22Rv1 (cell line): ENCODE measurements around the gene MGAT3.

Experiments used
- ZFX ChIP-seq: fragments of 450-650 bp; IDR thresholded peaks from 2 replicates; pipeline ENCODE4 v1.6.1; 2017; ENCODE audit warnings: antibody characterized with exemption, borderline replicate concordance
- TF ChIP-seq, protein P1 (sequence below): fragments of 450-650 bp; IDR thresholded peaks from 2 replicates; pipeline ENCODE4 v1.5.1; 2017; ENCODE audit warnings: mild to moderate bottlenecking

DNA sequence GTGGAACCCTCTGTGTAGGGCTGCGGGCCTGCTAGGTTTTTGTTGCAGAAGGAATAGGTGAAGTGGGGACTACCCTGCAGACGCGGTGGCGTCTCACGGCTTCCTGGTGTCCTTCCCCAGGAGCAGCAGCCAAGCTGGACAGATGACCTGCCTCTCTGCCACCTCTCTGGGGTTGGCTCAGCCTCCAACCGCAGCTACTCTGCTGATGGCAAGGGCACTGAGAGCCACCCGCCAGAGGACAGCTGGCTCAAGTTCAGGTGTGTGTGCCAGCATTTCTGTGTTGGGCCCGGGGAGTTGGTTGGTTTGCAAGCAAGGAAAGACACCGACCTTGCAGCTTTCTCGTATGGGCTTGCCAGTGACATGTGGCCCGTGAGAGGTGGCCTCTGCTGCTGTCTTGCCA is 41.9 kb upstream of the MGAT3 start:
- TF ChIP-seq, protein P1, sequence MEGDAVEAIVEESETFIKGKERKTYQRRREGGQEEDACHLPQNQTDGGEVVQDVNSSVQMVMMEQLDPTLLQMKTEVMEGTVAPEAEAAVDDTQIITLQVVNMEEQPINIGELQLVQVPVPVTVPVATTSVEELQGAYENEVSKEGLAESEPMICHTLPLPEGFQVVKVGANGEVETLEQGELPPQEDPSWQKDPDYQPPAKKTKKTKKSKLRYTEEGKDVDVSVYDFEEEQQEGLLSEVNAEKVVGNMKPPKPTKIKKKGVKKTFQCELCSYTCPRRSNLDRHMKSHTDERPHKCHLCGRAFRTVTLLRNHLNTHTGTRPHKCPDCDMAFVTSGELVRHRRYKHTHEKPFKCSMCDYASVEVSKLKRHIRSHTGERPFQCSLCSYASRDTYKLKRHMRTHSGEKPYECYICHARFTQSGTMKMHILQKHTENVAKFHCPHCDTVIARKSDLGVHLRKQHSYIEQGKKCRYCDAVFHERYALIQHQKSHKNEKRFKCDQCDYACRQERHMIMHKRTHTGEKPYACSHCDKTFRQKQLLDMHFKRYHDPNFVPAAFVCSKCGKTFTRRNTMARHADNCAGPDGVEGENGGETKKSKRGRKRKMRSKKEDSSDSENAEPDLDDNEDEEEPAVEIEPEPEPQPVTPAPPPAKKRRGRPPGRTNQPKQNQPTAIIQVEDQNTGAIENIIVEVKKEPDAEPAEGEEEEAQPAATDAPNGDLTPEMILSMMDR: no peak
- TF ChIP-seq ZFX: no peak
